ENCODE measurements around the gene SLC4A3. TPM values are rescaled to one million over a fixed set of nuclear protein-coding genes. Genes with fewer than 3 reads are reported as not detected.

The SLC4A3 gene
- total and polyA plus RNA-seq, 10 donors: 0.71 to 9.2 (median 3.0) TPM

DNA sequence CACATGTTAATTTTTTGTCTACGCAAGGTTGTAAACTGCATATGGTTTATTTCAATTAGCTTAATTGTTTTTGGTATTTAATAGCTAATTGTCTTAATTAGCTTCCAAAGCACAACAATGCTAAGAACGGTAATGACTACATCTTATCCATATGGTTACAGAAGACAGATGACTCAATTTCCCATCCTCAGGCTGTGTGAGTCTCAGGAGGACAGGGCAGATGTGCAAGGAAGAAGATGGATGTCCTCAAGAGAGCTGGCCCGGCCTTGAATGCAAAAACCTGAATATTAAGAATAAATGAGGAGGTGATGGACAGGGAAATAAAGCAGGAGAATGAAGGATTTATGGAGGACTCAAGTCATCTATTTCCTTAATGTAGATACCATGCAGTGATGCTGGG lies 31.4 kb downstream of the SLC4A3 start:
- H3K9me3 ChIP-seq: peaks cover 0 to 29% (median 18%) of the 10 kb centered on the region in 8 donors
- TF ChIP-seq, protein P1, sequence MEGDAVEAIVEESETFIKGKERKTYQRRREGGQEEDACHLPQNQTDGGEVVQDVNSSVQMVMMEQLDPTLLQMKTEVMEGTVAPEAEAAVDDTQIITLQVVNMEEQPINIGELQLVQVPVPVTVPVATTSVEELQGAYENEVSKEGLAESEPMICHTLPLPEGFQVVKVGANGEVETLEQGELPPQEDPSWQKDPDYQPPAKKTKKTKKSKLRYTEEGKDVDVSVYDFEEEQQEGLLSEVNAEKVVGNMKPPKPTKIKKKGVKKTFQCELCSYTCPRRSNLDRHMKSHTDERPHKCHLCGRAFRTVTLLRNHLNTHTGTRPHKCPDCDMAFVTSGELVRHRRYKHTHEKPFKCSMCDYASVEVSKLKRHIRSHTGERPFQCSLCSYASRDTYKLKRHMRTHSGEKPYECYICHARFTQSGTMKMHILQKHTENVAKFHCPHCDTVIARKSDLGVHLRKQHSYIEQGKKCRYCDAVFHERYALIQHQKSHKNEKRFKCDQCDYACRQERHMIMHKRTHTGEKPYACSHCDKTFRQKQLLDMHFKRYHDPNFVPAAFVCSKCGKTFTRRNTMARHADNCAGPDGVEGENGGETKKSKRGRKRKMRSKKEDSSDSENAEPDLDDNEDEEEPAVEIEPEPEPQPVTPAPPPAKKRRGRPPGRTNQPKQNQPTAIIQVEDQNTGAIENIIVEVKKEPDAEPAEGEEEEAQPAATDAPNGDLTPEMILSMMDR (IDR thresholded peaks at IDR 0.05 in 8 of 11, conservative IDR thresholded peaks at IDR 0.05 in 3 of 11): no peak
- TF ChIP-seq POLR2A (IDR thresholded peaks at IDR 0.05) (no peak), POLR2AphosphoS5 (IDR thresholded peaks at IDR 0.05) (no peak)
- no peak for DNase-seq
- H3K27ac ChIP-seq: no peak overlapping the region
- 86 to 94% (median 88%) methylated on average over 3 of the region's 3 CpGs for WGBS, 5 donors
- H3K27me3 ChIP-seq (replicated peaks in 1 of 7): peaks cover 0 to 49% (median 8%) of the 10 kb centered on the region in 7 donors
- H3K4me1 ChIP-seq: no peaks in the 10 kb centered on the region
- intact Hi-C loops (cut with DNase I; ENCODE audit: low total_unique reads): no loop called here
- H3K36me3 ChIP-seq: no peaks in the 10 kb centered on the region
- no peak overlapping the region for H3K4me3 ChIP-seq

DNA sequence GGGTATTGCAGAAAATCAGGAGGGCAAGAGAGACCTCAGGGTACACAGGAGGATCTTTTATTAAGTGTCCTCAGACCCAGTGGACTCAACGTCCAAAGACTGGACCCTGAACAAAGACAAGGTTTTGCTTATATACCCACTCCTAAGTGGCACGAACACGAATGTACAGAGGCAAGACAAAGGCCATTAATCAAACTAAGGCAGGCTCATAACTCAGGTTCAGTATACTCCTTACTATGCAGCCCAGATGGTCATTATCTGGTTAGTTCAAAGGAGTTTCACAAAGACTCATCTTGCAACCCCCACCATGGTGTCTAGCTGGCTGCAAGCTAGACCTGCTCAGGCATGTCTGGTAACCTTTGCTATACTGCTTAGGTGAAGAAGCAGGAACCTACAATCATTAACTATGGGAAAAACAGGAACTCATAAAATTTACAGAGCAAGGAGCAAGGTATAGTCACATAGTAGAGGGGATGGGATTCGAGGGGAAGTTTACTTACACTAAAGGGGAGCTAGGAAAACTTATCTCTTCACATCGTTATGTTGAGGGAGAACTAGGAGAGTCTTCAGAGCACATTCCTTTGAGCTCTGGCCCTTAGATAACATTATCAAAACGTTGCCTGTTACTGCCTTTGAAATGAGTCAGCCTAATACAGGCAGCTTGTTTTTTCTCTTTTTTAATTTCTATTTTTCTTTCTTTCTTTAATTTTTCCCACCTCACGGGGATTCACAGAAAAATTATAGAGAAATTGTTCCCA lies 33.9 kb downstream of the SLC4A3 start:
- intact Hi-C loops (cut with DNase I; ENCODE audit: low total_unique reads): no loop called here
- H3K9me3 ChIP-seq: peaks cover 0 to 29% (median 18%) of the 10 kb centered on the region in 8 donors
- WGBS, 5 donors: 55 to 77% (median 68%) methylated on average over 7 of the region's 7 CpGs

DNA sequence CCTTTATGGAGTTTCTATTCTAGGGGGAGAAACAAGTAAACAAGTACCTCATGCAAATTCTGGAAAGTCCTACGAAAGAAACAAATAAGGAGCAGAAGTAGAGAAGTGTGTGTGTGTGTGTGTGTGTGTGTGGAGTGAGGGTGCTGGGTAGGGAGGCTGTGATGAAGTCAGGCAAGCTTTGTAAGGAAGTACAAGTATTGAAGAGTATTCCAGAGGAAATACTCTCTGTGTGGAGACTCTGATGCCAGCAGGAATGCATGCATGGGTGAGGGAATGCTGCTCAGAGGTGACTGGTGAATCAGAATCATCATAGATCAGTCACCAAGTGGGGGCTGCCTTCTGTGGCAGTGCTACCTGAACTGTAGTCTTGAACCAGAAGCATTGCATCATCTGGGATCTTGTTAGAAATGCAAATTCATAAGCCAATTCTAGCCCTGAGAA lies 34.5 kb downstream of the SLC4A3 start:
- Histone ChIP-seq H3K27ac (no peak overlapping the region), H3K4me3 (no peak overlapping the region), H3K9me3 (peaks cover 0 to 29% (median 18%) of the 10 kb centered on the region in 8 donors), H3K36me3 (no peaks in the 10 kb centered on the region), H3K27me3 (replicated peaks in 1 of 7) (peaks cover 0 to 42% (median 0%) of the 10 kb centered on the region in 7 donors), H3K4me1 (no peaks in the 10 kb centered on the region)
- WGBS, 5 donors: 66 to 80% (median 73%) methylated on average over 1 of the region's 1 CpG
- intact Hi-C loops (cut with DNase I; ENCODE audit: low total_unique reads): no loop called here
- no peak for TF ChIP-seq POLR2A (IDR thresholded peaks at IDR 0.05)
- TF ChIP-seq, protein P1 (IDR thresholded peaks at IDR 0.05 in 8 of 11, conservative IDR thresholded peaks at IDR 0.05 in 3 of 11): no peak
- TF ChIP-seq POLR2AphosphoS5 (IDR thresholded peaks at IDR 0.05): no peak
- DNase-seq: no peak

More for the DNA sequence above, 33.9 kb downstream of the SLC4A3 start:
- Histone ChIP-seq H3K27ac (no peak overlapping the region), H3K4me3 (no peak overlapping the region), H3K36me3 (no peaks in the 10 kb centered on the region), H3K4me1 (no peaks in the 10 kb centered on the region), H3K27me3 (replicated peaks in 1 of 7) (peaks cover 0 to 41% (median 0%) of the 10 kb centered on the region in 7 donors)
- no peak for DNase-seq
- no peak for TF ChIP-seq POLR2AphosphoS5 (IDR thresholded peaks at IDR 0.05)
- TF ChIP-seq, protein P1 (IDR thresholded peaks at IDR 0.05 in 8 of 11, conservative IDR thresholded peaks at IDR 0.05 in 3 of 11): no peak
- TF ChIP-seq POLR2A (IDR thresholded peaks at IDR 0.05): no peak

DNA sequence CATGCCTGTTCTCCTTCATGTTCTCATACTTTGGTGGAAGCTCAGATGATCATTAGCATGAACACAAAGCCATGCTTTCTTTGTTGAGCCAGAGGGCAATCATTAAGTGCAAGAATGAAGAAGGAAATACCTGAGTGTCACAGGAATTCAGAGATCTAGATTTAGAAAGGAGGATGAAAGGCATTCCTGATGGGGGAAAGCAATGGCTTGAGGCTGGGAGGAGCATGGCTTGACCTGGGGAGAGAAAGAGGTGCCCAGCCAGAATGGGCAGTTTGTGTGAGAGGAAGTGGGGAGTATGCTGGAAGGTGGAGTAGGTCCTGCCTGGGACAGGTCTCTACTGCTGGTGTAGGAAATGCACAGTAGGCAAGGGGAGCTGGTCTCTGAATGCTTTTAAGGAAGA lies 35.1 kb downstream of the SLC4A3 start:
- H3K36me3 ChIP-seq: no peaks in the 10 kb centered on the region
- DNase-seq: no peak
- intact Hi-C loops (cut with DNase I; ENCODE audit: low total_unique reads): no loop called here
- TF ChIP-seq, protein P1 (IDR thresholded peaks at IDR 0.05 in 8 of 11, conservative IDR thresholded peaks at IDR 0.05 in 3 of 11): no peak
- TF ChIP-seq POLR2A (IDR thresholded peaks at IDR 0.05) (no peak), POLR2AphosphoS5 (IDR thresholded peaks at IDR 0.05) (no peak)
- no peak overlapping the region for H3K4me3 ChIP-seq
- peaks cover 0 to 29% (median 18%) of the 10 kb centered on the region in 8 donors for H3K9me3 ChIP-seq
- H3K27me3 ChIP-seq (replicated peaks in 1 of 7): peaks cover 0 to 41% (median 0%) of the 10 kb centered on the region in 7 donors
- no peaks in the 10 kb centered on the region for H3K4me1 ChIP-seq
- no peak overlapping the region for H3K27ac ChIP-seq

All from spleen (tissue), 11 donors.